PC-9 (cell line): Measurements from ENCODE around the gene ADAMTS3.

Experiments
- EZH2 ChIP-seq: fragments of 200-600 bp; sonication (generic); IDR thresholded peaks from 2 replicates; pipeline ENCODE4 v1.8.0; 2017; ENCODE audit warnings: antibody characterized with exemption, low read depth
- TF ChIP-seq, protein P1 (sequence below): fragments of 200-600 bp; sonication (generic); conservative IDR thresholded peaks from 2 replicates; pipeline ENCODE4 v1.6.1; 2017; ENCODE audit warnings: mixed run types, antibody characterized with exemption, mild to moderate bottlenecking, moderate library complexity

- TF ChIP-seq, protein P1, sequence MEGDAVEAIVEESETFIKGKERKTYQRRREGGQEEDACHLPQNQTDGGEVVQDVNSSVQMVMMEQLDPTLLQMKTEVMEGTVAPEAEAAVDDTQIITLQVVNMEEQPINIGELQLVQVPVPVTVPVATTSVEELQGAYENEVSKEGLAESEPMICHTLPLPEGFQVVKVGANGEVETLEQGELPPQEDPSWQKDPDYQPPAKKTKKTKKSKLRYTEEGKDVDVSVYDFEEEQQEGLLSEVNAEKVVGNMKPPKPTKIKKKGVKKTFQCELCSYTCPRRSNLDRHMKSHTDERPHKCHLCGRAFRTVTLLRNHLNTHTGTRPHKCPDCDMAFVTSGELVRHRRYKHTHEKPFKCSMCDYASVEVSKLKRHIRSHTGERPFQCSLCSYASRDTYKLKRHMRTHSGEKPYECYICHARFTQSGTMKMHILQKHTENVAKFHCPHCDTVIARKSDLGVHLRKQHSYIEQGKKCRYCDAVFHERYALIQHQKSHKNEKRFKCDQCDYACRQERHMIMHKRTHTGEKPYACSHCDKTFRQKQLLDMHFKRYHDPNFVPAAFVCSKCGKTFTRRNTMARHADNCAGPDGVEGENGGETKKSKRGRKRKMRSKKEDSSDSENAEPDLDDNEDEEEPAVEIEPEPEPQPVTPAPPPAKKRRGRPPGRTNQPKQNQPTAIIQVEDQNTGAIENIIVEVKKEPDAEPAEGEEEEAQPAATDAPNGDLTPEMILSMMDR, result no peak
- no peak for TF ChIP-seq EZH2
Measured at GRCh38 chr4:72360075-72360474, 208.9 kb downstream of the ADAMTS3 start.
